ENCODE data around the gene CRACR2B.

The CRACR2B gene

GRCh38 chr11:790721-791564, 36.8 kb upstream of the CRACR2B start:
- Histone ChIP-seq H3K27me3 (replicated peaks; ENCODE audit: control insufficient read depth, insufficient read depth, low read length) (no peaks in the 10 kb centered on the region), H3K4me3 (replicated peaks; ENCODE audit: low read depth, low read length) (no peak overlapping the region), H3K36me3 (ENCODE audit: control insufficient read depth, insufficient read depth, low read length) (peaks cover 18% of the 10 kb centered on the region)
- TF ChIP-seq CTCF (IDR thresholded peaks at IDR 0.05; ENCODE audit: insufficient read depth, low read length, poor library complexity, severe bottlenecking), result no peak
- DNase-seq (ENCODE audit: extremely low read depth, insufficient read length), result no peak

- DNase-seq (ENCODE audit: extremely low read depth, insufficient read length), result no peak
- peaks cover 18% of the 10 kb centered on the region for H3K36me3 ChIP-seq (ENCODE audit: control insufficient read depth, insufficient read depth, low read length)
- H3K27me3 ChIP-seq (replicated peaks; ENCODE audit: control insufficient read depth, insufficient read depth, low read length), result no peaks in the 10 kb centered on the region
- H3K4me3 ChIP-seq (replicated peaks; ENCODE audit: low read depth, low read length), result no peak overlapping the region
- TF ChIP-seq CTCF (IDR thresholded peaks at IDR 0.05; ENCODE audit: insufficient read depth, low read length, poor library complexity, severe bottlenecking), result no peak
Observed at GRCh38 chr11:791658-792534, 35.8 kb upstream of the CRACR2B start.

GRCh38 chr11:792535-792821, 35.2 kb upstream of the CRACR2B start:
- Histone ChIP-seq H3K36me3 (ENCODE audit: control insufficient read depth, insufficient read depth, low read length) (peaks cover 18% of the 10 kb centered on the region), H3K27me3 (replicated peaks; ENCODE audit: control insufficient read depth, insufficient read depth, low read length) (no peaks in the 10 kb centered on the region), H3K4me3 (replicated peaks; ENCODE audit: low read depth, low read length) (no peak overlapping the region)
- no peak for DNase-seq (ENCODE audit: extremely low read depth, insufficient read length)
- no peak for TF ChIP-seq CTCF (IDR thresholded peaks at IDR 0.05; ENCODE audit: insufficient read depth, low read length, poor library complexity, severe bottlenecking)

- no peak for TF ChIP-seq CTCF (IDR thresholded peaks at IDR 0.05; ENCODE audit: insufficient read depth, low read length, poor library complexity, severe bottlenecking)
- no peaks in the 10 kb centered on the region for H3K27me3 ChIP-seq (replicated peaks; ENCODE audit: control insufficient read depth, insufficient read depth, low read length)
- peaks cover 18% of the 10 kb centered on the region for H3K36me3 ChIP-seq (ENCODE audit: control insufficient read depth, insufficient read depth, low read length)
- no peak for DNase-seq (ENCODE audit: extremely low read depth, insufficient read length)
- no peak overlapping the region for H3K4me3 ChIP-seq (replicated peaks; ENCODE audit: low read depth, low read length)
Observed at GRCh38 chr11:792873-793272, 34.8 kb upstream of the CRACR2B start.

- TF ChIP-seq CTCF (IDR thresholded peaks at IDR 0.05; ENCODE audit: insufficient read depth, low read length, poor library complexity, severe bottlenecking), result no peak
- no peaks in the 10 kb centered on the region for H3K27me3 ChIP-seq (replicated peaks; ENCODE audit: control insufficient read depth, insufficient read depth, low read length)
- no peak for DNase-seq (ENCODE audit: extremely low read depth, insufficient read length)
- H3K36me3 ChIP-seq (ENCODE audit: control insufficient read depth, insufficient read depth, low read length), result peaks cover 18% of the 10 kb centered on the region
- no peak overlapping the region for H3K4me3 ChIP-seq (replicated peaks; ENCODE audit: low read depth, low read length)
Observed at GRCh38 chr11:793556-793955, 34.2 kb upstream of the CRACR2B start.
